WERI-Rb-1 (cell line): ENCODE measurements around the gene UBE2J1.
"Not testable (repeated sequence)": the region's sequence is repeated elsewhere in the genome, so short reads cannot be mapped to it uniquely, and the experiment has no call there.

Source experiments
- DNase-seq: peaks from one replicate; pipeline ENCODE4 v3.0.0-alpha.2; 2020
- H3K27ac ChIP-seq: fragments of 250-450 bp; sonication (Bioruptor Pico); 2 replicates; pipeline ENCODE4 v1.5.1; 2020; ENCODE audit warnings: mild to moderate bottlenecking, moderate library complexity
- H3K27me3 ChIP-seq: fragments of 250-450 bp; sonication (Bioruptor Pico); 2 replicates; pipeline ENCODE4 v1.5.1; 2021; ENCODE audit warnings: mild to moderate bottlenecking, low read depth, moderate library complexity; ENCODE audit not compliant: insufficient read depth, severe bottlenecking
- H3K36me3 ChIP-seq: fragments of 250-450 bp; sonication (Bioruptor Pico); 2 replicates; pipeline ENCODE4 v1.5.1; 2020; ENCODE audit warnings: mild to moderate bottlenecking, moderate library complexity
- H3K4me3 ChIP-seq: 2 replicates; pipeline ENCODE4 v1.5.1; 2011; ENCODE audit warnings: low read depth, mild to moderate bottlenecking, control low read depth, low read length
- H3K9me3 ChIP-seq: fragments of 250-450 bp; sonication (Bioruptor Pico); 2 replicates; pipeline ENCODE4 v1.5.1; 2021; ENCODE audit warnings: mild to moderate bottlenecking, moderate library complexity; ENCODE audit not compliant: severe bottlenecking
- CTCF ChIP-seq: IDR thresholded peaks from 2 replicates; pipeline ENCODE4 v1.5.1; 2011; ENCODE audit warnings: low read depth, mild to moderate bottlenecking, control low read depth, inconsistent platforms, low read length

Gene UBE2J1

GRCh38 chr6:89352278-89353117 lies at the start of gene UBE2J1:
TSS of gene UBE2J1 (minus strand) at chr6:89352722. CDS start at chr6:89352569, 153 bp downstream.
- no peaks in the 10 kb centered on the region for H3K9me3 ChIP-seq
- peak within 1 kb of the TSS; percentile 95 for H3K27ac ChIP-seq
- H3K4me3 ChIP-seq: peak within 1 kb of the TSS; percentile 66
- peak; percentile 85 for DNase-seq
- H3K27me3 ChIP-seq: no peaks in the 10 kb centered on the region
- TF ChIP-seq CTCF: no peak
- no peaks in the 10 kb centered on the region for H3K36me3 ChIP-seq

- Histone ChIP-seq H3K9me3 (no peaks in the 10 kb centered on the region), H3K36me3 (peaks cover 3% of the 10 kb centered on the region; the same call in 1 of the 2 replicates), H3K27me3 (no peaks in the 10 kb centered on the region), H3K4me3 (no peak overlapping the region), H3K27ac (no peak overlapping the region)
- TF ChIP-seq CTCF: no peak
- no peak for DNase-seq
Measured at GRCh38 chr6:89400912-89401399, 48.4 kb upstream of the UBE2J1 start.

- H3K27me3 ChIP-seq: no peaks in the 10 kb centered on the region
- no peak overlapping the region for H3K4me3 ChIP-seq
- H3K36me3 ChIP-seq: peaks cover 3% of the 10 kb centered on the region; the same call in 1 of the 2 replicates
- DNase-seq: no peak
- TF ChIP-seq CTCF: no peak
- H3K27ac ChIP-seq: 0 out of 2 replicates have a peak overlapping the region, but pooled peaks have one; percentile 11
- H3K9me3 ChIP-seq: no peaks in the 10 kb centered on the region
Measured at GRCh38 chr6:89400050-89400449, 47.5 kb upstream of the UBE2J1 start.

DNA sequence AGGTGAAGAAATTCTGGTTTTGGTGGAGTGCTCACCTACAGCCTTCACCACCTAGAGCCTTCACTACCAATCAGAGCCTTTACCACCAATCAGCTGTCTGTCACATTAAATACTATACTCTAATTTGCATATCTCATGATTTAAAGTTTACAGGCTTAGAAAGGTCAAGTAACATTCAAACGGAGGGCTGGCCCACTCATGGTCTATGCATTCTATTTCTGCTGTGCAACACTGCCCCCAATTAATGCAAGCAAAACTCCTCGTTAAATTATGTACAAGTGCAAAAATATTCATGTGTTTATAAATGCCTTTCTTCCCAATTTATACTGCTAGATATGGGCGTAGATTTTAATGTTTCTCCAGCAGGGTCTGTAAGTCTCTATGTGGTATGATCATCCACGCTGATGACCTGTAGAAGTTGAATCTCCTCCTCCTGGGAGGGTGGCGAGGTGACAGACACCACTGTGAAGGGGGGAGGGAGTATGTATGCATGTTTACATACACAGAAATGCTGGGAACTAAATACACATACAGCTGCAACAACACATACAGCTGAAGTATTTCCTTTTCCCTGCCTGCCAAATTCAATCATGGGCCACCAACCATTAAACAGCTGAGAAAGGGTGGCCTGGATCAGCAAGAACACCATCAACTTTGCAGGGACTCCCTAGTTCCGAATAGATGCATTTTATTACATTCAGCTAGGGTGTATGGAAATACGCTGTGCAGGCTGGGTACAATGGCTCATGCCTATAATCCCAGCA lies 46.4 kb upstream of the UBE2J1 start:
- no peak overlapping the region for H3K27ac ChIP-seq
- no peak overlapping the region for H3K4me3 ChIP-seq
- H3K36me3 ChIP-seq: peaks cover 3% of the 10 kb centered on the region; the same call in 1 of the 2 replicates
- no peaks in the 10 kb centered on the region for H3K27me3 ChIP-seq
- no peak for DNase-seq
- TF ChIP-seq CTCF: no peak
- no peaks in the 10 kb centered on the region for H3K9me3 ChIP-seq

DNA sequence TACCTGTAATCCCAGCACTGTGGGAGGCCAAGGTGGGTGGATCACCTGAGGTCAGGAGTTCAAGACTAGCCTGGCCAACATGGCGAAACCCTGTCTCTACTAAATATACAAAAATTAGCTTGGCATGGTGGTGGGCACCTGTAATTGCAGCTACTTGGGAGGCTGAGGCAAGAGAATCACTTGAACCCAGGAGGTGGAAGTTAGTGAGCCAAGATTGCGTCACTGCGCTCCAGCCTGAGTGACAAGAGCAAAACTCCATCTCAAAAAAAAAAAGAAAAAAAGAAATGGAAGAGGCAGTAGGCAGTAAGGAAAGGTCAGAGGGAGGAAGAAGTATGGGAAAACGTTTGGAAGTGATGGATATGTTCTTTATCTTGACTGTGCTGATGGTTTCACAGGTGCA lies 45.4 kb upstream of the UBE2J1 start:
- not testable (repeated sequence) for H3K4me3 ChIP-seq, H3K27me3 ChIP-seq, H3K9me3 ChIP-seq, DNase-seq, H3K27ac ChIP-seq, H3K36me3 ChIP-seq

DNA sequence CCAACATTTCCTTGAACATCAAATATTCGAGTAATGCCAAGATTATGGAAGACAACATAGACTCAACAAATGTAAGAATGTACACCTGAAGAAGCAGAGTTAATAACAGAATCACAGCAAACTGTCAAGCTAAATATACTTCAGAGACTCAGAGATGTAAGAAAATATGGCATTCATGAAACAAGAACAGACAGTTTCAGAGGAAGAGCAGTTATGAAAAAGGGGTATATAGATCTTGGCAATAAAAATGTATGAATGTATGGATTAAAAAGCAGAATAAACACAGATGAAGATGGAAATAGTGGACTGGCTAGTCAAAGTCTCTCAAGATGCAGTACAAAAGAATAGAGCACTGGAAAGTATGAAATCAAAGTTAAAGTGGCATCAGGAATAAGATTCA lies 41.1 kb upstream of the UBE2J1 start:
- no peak for DNase-seq
- H3K9me3 ChIP-seq: no peaks in the 10 kb centered on the region
- H3K36me3 ChIP-seq: no peaks in the 10 kb centered on the region; the same call in 1 of the 2 replicates
- no peaks in the 10 kb centered on the region for H3K27me3 ChIP-seq
- TF ChIP-seq CTCF: no peak
- H3K27ac ChIP-seq: no peak overlapping the region
- H3K4me3 ChIP-seq: no peak overlapping the region
